GM23338 (cell line): ENCODE measurements around the gene SCAMP1. TPM values are rescaled to one million over a fixed set of nuclear protein-coding genes. Genes with fewer than 3 reads are reported as not detected.

Source experiments
- ATAC-seq: fragments of 200-7000 bp; cut with Tn5 transposase; 3 replicates; pipeline ENCODE4 v1.9.1; 2020
- DNase-seq: peaks from one replicate; pipeline ENCODE4 v3.0.0-alpha.2; 2015; ENCODE audit warnings: low spot score
- H2AFZ ChIP-seq: fragments of 200-600 bp; sonication (generic); 2 replicates; pipeline ENCODE4 v1.8.0; 2016; ENCODE audit warnings: antibody characterized with exemption, mild to moderate bottlenecking, moderate library complexity
- H3F3A ChIP-seq: fragments of 200-600 bp; sonication (generic); replicated peaks from 2 replicates; pipeline ENCODE4 v1.8.0; 2017; ENCODE audit warnings: antibody characterized with exemption, mixed run types, low read depth
- H3K27ac ChIP-seq: fragments of 200-600 bp; sonication (generic); 2 replicates; pipeline ENCODE4 v1.6.1; 2016; ENCODE audit warnings: low read depth
- H3K27me3 ChIP-seq: fragments of 200-600 bp; sonication (generic); 2 replicates; pipeline ENCODE4 v1.8.0; 2016; ENCODE audit warnings: mild to moderate bottlenecking, mixed run types, moderate library complexity; ENCODE audit not compliant: insufficient read depth
- H3K36me3 ChIP-seq: fragments of 200-600 bp; sonication (generic); 2 replicates; pipeline ENCODE4 v1.8.0; 2016; ENCODE audit warnings: mild to moderate bottlenecking; ENCODE audit not compliant: insufficient read depth
- H3K4me1 ChIP-seq: fragments of 200-600 bp; sonication (generic); 2 replicates; pipeline ENCODE4 v1.8.0; 2016; ENCODE audit warnings: mild to moderate bottlenecking, moderate library complexity; ENCODE audit not compliant: insufficient read depth
- H3K4me2 ChIP-seq: fragments of 200-600 bp; sonication (generic); 2 replicates; pipeline ENCODE4 v1.7.1; 2017; ENCODE audit warnings: mixed run types
- H3K4me3 ChIP-seq: fragments of 200-600 bp; sonication (generic); 2 replicates; pipeline ENCODE4 v1.6.1; 2016; ENCODE audit warnings: mixed run types
- H3K79me2 ChIP-seq: fragments of 200-600 bp; sonication (generic); replicated peaks from 2 replicates; pipeline ENCODE4 v1.8.0; 2017; ENCODE audit warnings: mild to moderate bottlenecking; ENCODE audit not compliant: insufficient read depth
- H3K9me2 ChIP-seq: fragments of 200-600 bp; sonication (generic); 2 replicates; pipeline ENCODE4 v1.8.0; 2017; ENCODE audit not compliant: insufficient read depth
- H4K20me1 ChIP-seq: fragments of 200-600 bp; sonication (generic); replicated peaks from 2 replicates; pipeline ENCODE4 v1.8.0; 2017; ENCODE audit warnings: mild to moderate bottlenecking; ENCODE audit not compliant: insufficient read depth
- H3K27ac Mint-ChIP-seq: 2 replicates; pipeline ENCODE4 v1.8.0; 2020; ENCODE audit warnings: inconsistent platforms, mild to moderate bottlenecking, moderate library complexity, mixed read lengths
- H3K27me3 Mint-ChIP-seq: 3 replicates; pipeline ENCODE4 v1.8.0; 2022; ENCODE audit warnings: low read depth, mild to moderate bottlenecking, moderate library complexity, mixed read lengths, inconsistent platforms; ENCODE audit not compliant: insufficient read depth, poor library complexity
- H3K36me3 Mint-ChIP-seq: 3 replicates; pipeline ENCODE4 v1.8.0; 2021; ENCODE audit warnings: low read depth, mild to moderate bottlenecking, inconsistent platforms, moderate library complexity, mixed read lengths
- H3K4me1 Mint-ChIP-seq: 3 replicates; pipeline ENCODE4 v1.8.0; 2020; ENCODE audit warnings: mild to moderate bottlenecking, inconsistent platforms, mixed read lengths
- H3K4me3 Mint-ChIP-seq: 3 replicates; pipeline ENCODE4 v1.8.0; 2021; ENCODE audit warnings: moderate library complexity, mild to moderate bottlenecking, inconsistent platforms, mixed read lengths
- H3K9me3 Mint-ChIP-seq: 3 replicates; pipeline ENCODE4 v1.8.0; 2020; ENCODE audit warnings: moderate library complexity, mild to moderate bottlenecking, inconsistent platforms, mixed read lengths
- CREB1 ChIP-seq: fragments of 250-450 bp; sonication (Bioruptor Pico); IDR thresholded peaks from 2 replicates; pipeline ENCODE4 v1.5.0; 2020; ENCODE audit warnings: low read depth, mild to moderate bottlenecking, moderate library complexity
- EZH2phosphoT487 ChIP-seq: fragments of 200-600 bp; sonication (generic); IDR thresholded peaks from one replicate; pipeline ENCODE4 v1.8.1; 2018; ENCODE audit warnings: antibody characterized with exemption; ENCODE audit not compliant: unreplicated experiment
- NANOG ChIP-seq: IDR thresholded peaks from 2 replicates; pipeline ENCODE4 v1.6.1; 2016; ENCODE audit warnings: antibody characterized with exemption, borderline replicate concordance
- STAT1 ChIP-seq: IDR thresholded peaks from one replicate; pipeline ENCODE4 v1.6.1; 2016; ENCODE audit warnings: antibody characterized with exemption; ENCODE audit not compliant: unreplicated experiment
- polyA plus RNA-seq: library from polyadenylated mRNA; unstranded; fragments of >200 nt; fragmentation: Nextera tagmentation; extraction: Ambion mirVana; gene quantifications from 2 replicates; pipeline ENCODE4 v1.2.1, GENCODE V29; 2016
- total RNA-seq: library from RNA; depleted of rRNA; stranded (reverse); fragments of >200 nt; shearing (Covaris generic); gene quantifications from 2 replicates; pipeline ENCODE4 v1.2.3, GENCODE V29; 2014
- TF ChIP-seq, protein P1 (sequence below): fragments of 250-450 bp; sonication (Bioruptor Pico); IDR thresholded peaks from 2 replicates; pipeline ENCODE4 v1.5.0; 2020; ENCODE audit warnings: mild to moderate bottlenecking, moderate library complexity

The SCAMP1 gene
- total and polyA plus RNA-seq, 2 experiments from 2014 or later, result 26.8 to 53.9 TPM

DNA sequence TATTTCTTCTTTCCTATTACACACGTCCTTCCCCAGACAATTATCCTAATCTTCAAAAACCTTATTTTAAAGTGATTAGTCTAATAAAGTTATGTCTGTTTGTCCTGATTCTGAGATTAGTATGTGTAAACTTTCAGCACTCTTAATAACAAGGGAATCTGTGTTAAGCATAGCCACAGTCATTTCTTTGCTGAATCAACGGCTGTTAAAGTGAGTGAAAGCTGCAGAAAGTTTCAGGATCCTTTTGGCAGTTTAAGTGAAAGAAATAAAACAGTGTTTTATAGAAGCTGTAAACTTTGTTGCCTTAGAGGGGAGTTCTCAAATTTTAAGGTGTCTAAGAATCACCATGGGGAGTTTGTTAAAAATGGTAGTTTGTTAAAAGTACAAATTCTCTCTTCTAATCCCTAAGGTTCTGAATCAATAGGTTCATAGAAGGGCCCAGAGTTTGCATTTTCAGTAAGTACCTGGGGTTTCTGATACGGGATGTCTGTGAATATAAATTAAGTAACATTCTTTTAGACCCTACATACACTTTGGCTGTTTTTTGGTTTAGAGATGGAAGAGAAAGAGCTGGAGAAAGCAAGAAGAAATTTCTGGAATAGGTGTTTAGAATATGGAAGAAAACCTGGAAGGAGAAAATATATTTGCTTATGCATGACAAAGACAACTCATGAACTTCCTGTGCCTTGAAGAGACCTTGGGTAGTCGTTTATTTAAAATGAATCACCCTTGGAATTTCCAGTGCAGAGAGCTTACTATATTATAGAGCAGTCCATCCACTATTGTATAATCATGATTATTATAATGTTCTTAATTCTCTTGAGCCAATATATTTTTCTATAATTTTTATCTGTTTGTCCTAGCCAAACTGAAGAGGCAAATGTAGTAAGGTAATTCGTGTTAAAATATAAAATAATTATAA, 45.7 kb downstream of the SCAMP1 start (continued):
- TF ChIP-seq, protein P1, sequence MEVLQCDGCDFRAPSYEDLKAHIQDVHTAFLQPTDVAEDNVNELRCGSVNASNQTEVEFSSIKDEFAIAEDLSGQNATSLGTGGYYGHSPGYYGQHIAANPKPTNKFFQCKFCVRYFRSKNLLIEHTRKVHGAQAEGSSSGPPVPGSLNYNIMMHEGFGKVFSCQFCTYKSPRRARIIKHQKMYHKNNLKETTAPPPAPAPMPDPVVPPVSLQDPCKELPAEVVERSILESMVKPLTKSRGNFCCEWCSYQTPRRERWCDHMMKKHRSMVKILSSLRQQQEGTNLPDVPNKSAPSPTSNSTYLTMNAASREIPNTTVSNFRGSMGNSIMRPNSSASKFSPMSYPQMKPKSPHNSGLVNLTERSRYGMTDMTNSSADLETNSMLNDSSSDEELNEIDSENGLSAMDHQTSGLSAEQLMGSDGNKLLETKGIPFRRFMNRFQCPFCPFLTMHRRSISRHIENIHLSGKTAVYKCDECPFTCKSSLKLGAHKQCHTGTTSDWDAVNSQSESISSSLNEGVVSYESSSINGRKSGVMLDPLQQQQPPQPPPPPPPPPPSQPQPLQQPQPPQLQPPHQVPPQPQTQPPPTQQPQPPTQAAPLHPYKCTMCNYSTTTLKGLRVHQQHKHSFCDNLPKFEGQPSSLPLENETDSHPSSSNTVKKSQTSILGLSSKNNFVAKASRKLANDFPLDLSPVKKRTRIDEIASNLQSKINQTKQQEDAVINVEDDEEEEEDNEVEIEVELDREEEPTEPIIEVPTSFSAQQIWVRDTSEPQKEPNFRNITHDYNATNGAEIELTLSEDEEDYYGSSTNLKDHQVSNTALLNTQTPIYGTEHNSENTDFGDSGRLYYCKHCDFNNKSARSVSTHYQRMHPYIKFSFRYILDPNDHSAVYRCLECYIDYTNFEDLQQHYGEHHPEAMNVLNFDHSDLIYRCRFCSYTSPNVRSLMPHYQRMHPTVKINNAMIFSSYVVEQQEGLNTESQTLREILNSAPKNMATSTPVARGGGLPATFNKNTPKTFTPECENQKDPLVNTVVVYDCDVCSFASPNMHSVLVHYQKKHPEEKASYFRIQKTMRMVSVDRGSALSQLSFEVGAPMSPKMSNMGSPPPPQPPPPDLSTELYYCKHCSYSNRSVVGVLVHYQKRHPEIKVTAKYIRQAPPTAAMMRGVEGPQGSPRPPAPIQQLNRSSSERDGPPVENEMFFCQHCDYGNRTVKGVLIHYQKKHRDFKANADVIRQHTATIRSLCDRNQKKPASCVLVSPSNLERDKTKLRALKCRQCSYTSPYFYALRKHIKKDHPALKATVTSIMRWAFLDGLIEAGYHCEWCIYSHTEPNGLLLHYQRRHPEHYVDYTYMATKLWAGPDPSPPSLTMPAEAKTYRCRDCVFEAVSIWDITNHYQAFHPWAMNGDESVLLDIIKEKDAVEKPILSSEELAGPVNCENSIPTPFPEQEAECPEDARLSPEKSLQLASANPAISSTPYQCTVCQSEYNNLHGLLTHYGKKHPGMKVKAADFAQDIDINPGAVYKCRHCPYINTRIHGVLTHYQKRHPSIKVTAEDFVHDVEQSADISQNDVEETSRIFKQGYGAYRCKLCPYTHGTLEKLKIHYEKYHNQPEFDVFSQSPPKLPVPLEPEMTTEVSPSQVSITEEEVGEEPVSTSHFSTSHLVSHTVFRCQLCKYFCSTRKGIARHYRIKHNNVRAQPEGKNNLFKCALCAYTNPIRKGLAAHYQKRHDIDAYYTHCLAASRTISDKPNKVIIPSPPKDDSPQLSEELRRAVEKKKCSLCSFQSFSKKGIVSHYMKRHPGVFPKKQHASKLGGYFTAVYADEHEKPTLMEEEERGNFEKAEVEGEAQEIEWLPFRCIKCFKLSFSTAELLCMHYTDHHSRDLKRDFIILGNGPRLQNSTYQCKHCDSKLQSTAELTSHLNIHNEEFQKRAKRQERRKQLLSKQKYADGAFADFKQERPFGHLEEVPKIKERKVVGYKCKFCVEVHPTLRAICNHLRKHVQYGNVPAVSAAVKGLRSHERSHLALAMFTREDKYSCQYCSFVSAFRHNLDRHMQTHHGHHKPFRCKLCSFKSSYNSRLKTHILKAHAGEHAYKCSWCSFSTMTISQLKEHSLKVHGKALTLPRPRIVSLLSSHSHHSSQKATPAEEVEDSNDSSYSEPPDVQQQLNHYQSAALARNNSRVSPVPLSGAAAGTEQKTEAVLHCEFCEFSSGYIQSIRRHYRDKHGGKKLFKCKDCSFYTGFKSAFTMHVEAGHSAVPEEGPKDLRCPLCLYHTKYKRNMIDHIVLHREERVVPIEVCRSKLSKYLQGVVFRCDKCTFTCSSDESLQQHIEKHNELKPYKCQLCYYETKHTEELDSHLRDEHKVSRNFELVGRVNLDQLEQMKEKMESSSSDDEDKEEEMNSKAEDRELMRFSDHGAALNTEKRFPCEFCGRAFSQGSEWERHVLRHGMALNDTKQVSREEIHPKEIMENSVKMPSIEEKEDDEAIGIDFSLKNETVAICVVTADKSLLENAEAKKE (CRISPR knock-in tag), result no peak

DNA sequence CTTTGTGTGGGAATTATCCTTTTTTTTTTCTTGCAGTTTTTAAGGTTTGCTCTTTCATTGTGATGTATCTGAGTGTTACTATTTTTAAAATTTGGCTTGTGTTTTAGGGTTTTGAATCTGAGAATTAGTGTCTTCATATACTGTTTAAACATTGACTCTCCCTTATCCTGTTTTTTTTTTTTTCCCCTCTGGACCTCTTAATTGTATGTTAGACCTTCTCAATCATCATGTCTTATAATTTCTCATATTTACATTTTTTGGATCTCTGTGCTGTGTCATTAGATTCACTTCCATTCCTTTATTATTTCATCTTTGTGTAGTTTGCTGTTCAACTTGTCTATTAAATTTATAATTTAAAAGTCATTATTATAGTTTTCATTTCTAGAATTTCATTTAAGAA, 47.0 kb downstream of the SCAMP1 start:
- H3K27me3 ChIP-seq, result no peaks in the 10 kb centered on the region
- H2AFZ ChIP-seq, result no peak overlapping the region
- H3K9me3 Mint-ChIP-seq, result no peaks in the 10 kb centered on the region
- peaks cover 16% of the 10 kb centered on the region for H3K4me1 ChIP-seq
- H4K20me1 ChIP-seq, result no peaks in the 10 kb centered on the region
- DNase-seq (no peak), ATAC-seq (no peak)
- no peak overlapping the region for H3K27ac ChIP-seq
- H3K4me1 Mint-ChIP-seq, result peaks cover 24% of the 10 kb centered on the region
- H3K36me3 Mint-ChIP-seq, result peaks cover 15% of the 10 kb centered on the region; the same call in 2 of the 3 replicates
- H3K4me3 ChIP-seq, result no peak overlapping the region
- H3K9me2 ChIP-seq, result no peaks in the 10 kb centered on the region
- peaks cover 15% of the 10 kb centered on the region for H3K79me2 ChIP-seq
- H3F3A ChIP-seq, result no peaks in the 10 kb centered on the region
- H3K27me3 Mint-ChIP-seq, result peaks cover 2% of the 10 kb centered on the region
- H3K27ac Mint-ChIP-seq, result no peak overlapping the region
- no peak overlapping the region for H3K4me2 ChIP-seq
- H3K4me3 Mint-ChIP-seq, result no peak overlapping the region
- H3K36me3 ChIP-seq, result no peaks in the 10 kb centered on the region
- no peak for TF ChIP-seq STAT1
- no peak for TF ChIP-seq CREB1 (CRISPR knock-in tag)
- TF ChIP-seq, protein P1 (CRISPR knock-in tag), result no peak
- no peak for TF ChIP-seq EZH2phosphoT487
- TF ChIP-seq NANOG, result no peak
